Activated CD4-positive, alpha-beta T cell treated with anti-CD3 and anti-CD28 coated beads, Interleukin-2, amount 10 ng/mL, durations not matched to agents 7 days and 5 days (primary cell): ENCODE data around the gene CLRN2. TPM values are rescaled to one million over a fixed set of nuclear protein-coding genes. Genes with fewer than 3 reads are reported as not detected.

Experiments
- CTCF ChIA-PET: fragments of 350-600 bp; sonication (Branson Sonifier 250); formaldehyde crosslinking; loops from one replicate; lab custom pipeline; 2021; ENCODE audit warnings: antibody characterized with exemption; lab: Charles Lee
- POLR2A ChIA-PET: fragments of 350-600 bp; sonication (Branson Sonifier 250); formaldehyde crosslinking; loops from one replicate; lab custom pipeline; 2021; ENCODE audit warnings: antibody characterized with exemption; lab: Charles Lee
- DNase-seq: peaks from one replicate; pipeline ENCODE4 v3.0.0-alpha.2; 2020
- H3K27ac Mint-ChIP-seq: one replicate; pipeline ENCODE4 v1.8.0; 2021; ENCODE audit warnings: mild to moderate bottlenecking, moderate library complexity, mixed read lengths
- H3K27me3 Mint-ChIP-seq: one replicate; pipeline ENCODE4 v1.8.0; 2021; ENCODE audit warnings: mixed read lengths
- H3K36me3 Mint-ChIP-seq: one replicate; pipeline ENCODE4 v1.8.0; 2021; ENCODE audit warnings: low read depth, mixed read lengths
- H3K4me1 Mint-ChIP-seq: one replicate; pipeline ENCODE4 v1.8.0; 2021; ENCODE audit warnings: mixed read lengths
- H3K4me3 Mint-ChIP-seq: one replicate; pipeline ENCODE4 v1.8.0; 2021; ENCODE audit warnings: mild to moderate bottlenecking, moderate library complexity, mixed read lengths
- H3K9me3 Mint-ChIP-seq: one replicate; pipeline ENCODE4 v1.8.0; 2021; ENCODE audit warnings: mixed read lengths
- total RNA-seq, 2 experiments: library from RNA; stranded (reverse); gene quantifications; one replicate each; pipeline ENCODE4 v1.2.3, GENCODE V29; 2021

CLRN2 gene
- total RNA-seq, 2 experiments from 2014 or later, result not detected

- peaks cover 27% of the 10 kb centered on the region for H3K4me1 Mint-ChIP-seq
- peaks cover 10% of the 10 kb centered on the region for H3K27me3 Mint-ChIP-seq
- no peaks in the 10 kb centered on the region for H3K9me3 Mint-ChIP-seq
- ChIA-PET CTCF (interaction anchor here (0.8 to 1.5 kb wide), 3 partner anchors 8 to 1220 kb away, joined by 3 read pairs; no protein-coding TSS in a partner anchor), POLR2A (no interaction called here)
- H3K27ac Mint-ChIP-seq, result peak within 1 kb of the TSS; percentile 93
- peak within 1 kb of the TSS; percentile 90 for H3K4me3 Mint-ChIP-seq
- peak; percentile 75 for DNase-seq
- H3K36me3 Mint-ChIP-seq, result peaks cover 8% of the 10 kb centered on the region
Observed at GRCh38 chr4:17511950-17512795, 2.8 kb upstream of the CLRN2 start, which contains the start of gene QDPR. TSS of gene QDPR (minus strand) at chr4:17512090. CDS start at chr4:17512054, 36 bp downstream.

GRCh38 chr4:17512973-17513665 is 1.8 kb upstream of the CLRN2 start:
- CTCF ChIA-PET, result interaction anchor here (0.6 to 1.5 kb wide), 8 partner anchors 9 to 1941 kb away, joined by 3 to 5 read pairs (median 3); no protein-coding TSS in a partner anchor

GRCh38 chr4:17515445-17516407 is 761 bp downstream of the CLRN2 start:
- Mint-ChIP-seq H3K4me3 (no peak overlapping the region), H3K4me1 (peaks cover 14% of the 10 kb centered on the region), H3K27me3 (peaks cover 18% of the 10 kb centered on the region), H3K27ac (no peak overlapping the region), H3K9me3 (no peaks in the 10 kb centered on the region), H3K36me3 (no peaks in the 10 kb centered on the region)
- DNase-seq, result no peak
- ChIA-PET POLR2A (no interaction called here), CTCF (no interaction called here)

More at GRCh38 chr4:17512973-17513665, 1.8 kb upstream of the CLRN2 start:
- no peak for DNase-seq
- Mint-ChIP-seq H3K4me1 (peaks cover 27% of the 10 kb centered on the region), H3K27me3 (peaks cover 10% of the 10 kb centered on the region), H3K27ac (no peak overlapping the region), H3K9me3 (no peaks in the 10 kb centered on the region), H3K36me3 (peaks cover 6% of the 10 kb centered on the region), H3K4me3 (peak overlapping the region; percentile 90)
- POLR2A ChIA-PET, result no interaction called here

- ChIA-PET POLR2A (no interaction called here), CTCF (interaction anchor here (1.1 kb wide), 1 partner anchor 32 kb away, joined by 5 read pairs; no protein-coding TSS in a partner anchor)
- no peak overlapping the region for H3K4me3 Mint-ChIP-seq
- H3K27ac Mint-ChIP-seq, result no peak overlapping the region
- H3K4me1 Mint-ChIP-seq, result peaks cover 9% of the 10 kb centered on the region
- H3K27me3 Mint-ChIP-seq, result peaks cover 23% of the 10 kb centered on the region
- DNase-seq, result no peak
- no peaks in the 10 kb centered on the region for H3K9me3 Mint-ChIP-seq
- no peaks in the 10 kb centered on the region for H3K36me3 Mint-ChIP-seq
Observed at GRCh38 chr4:17516980-17517379, 2.0 kb downstream of the CLRN2 start.

GRCh38 chr4:17517664-17518063 is 2.7 kb downstream of the CLRN2 start:
- peaks cover 23% of the 10 kb centered on the region for H3K27me3 Mint-ChIP-seq
- H3K36me3 Mint-ChIP-seq, result no peaks in the 10 kb centered on the region
- CTCF ChIA-PET, result interaction anchor here (1.1 kb wide), 1 partner anchor 31 kb away, joined by 5 read pairs; no protein-coding TSS in a partner anchor
- no peak overlapping the region for H3K27ac Mint-ChIP-seq
- H3K4me1 Mint-ChIP-seq, result peaks cover 4% of the 10 kb centered on the region
- no peak overlapping the region for H3K4me3 Mint-ChIP-seq
- no peak for DNase-seq
- H3K9me3 Mint-ChIP-seq, result no peaks in the 10 kb centered on the region
- POLR2A ChIA-PET, result no interaction called here

GRCh38 chr4:17521595-17521994 is 6.6 kb downstream of the CLRN2 start:
- DNase-seq, result no peak
- H3K27ac Mint-ChIP-seq, result no peak overlapping the region
- H3K4me1 Mint-ChIP-seq, result no peaks in the 10 kb centered on the region
- no peak overlapping the region for H3K4me3 Mint-ChIP-seq
- no peaks in the 10 kb centered on the region for H3K9me3 Mint-ChIP-seq
- ChIA-PET POLR2A (no interaction called here), CTCF (no interaction called here)
- peaks cover 28% of the 10 kb centered on the region for H3K27me3 Mint-ChIP-seq
- no peaks in the 10 kb centered on the region for H3K36me3 Mint-ChIP-seq

- Mint-ChIP-seq H3K36me3 (no peaks in the 10 kb centered on the region), H3K27me3 (peaks cover 24% of the 10 kb centered on the region), H3K4me1 (no peaks in the 10 kb centered on the region), H3K4me3 (no peak overlapping the region), H3K27ac (no peak overlapping the region), H3K9me3 (no peaks in the 10 kb centered on the region)
- CTCF ChIA-PET, result no interaction called here
- no peak for DNase-seq
- POLR2A ChIA-PET, result no interaction called here
Observed at GRCh38 chr4:17523662-17524061, 8.7 kb downstream of the CLRN2 start.

GRCh38 chr4:17526695-17527477 is 11.9 kb downstream of the CLRN2 start:
- CTCF ChIA-PET, result no interaction called here
- H3K36me3 Mint-ChIP-seq, result no peaks in the 10 kb centered on the region
- no peak overlapping the region for H3K4me3 Mint-ChIP-seq
- no peaks in the 10 kb centered on the region for H3K9me3 Mint-ChIP-seq
- DNase-seq, result no peak
- H3K27ac Mint-ChIP-seq, result no peak overlapping the region
- H3K4me1 Mint-ChIP-seq, result no peaks in the 10 kb centered on the region
- POLR2A ChIA-PET, result no interaction called here
- H3K27me3 Mint-ChIP-seq, result peaks cover 18% of the 10 kb centered on the region

- Mint-ChIP-seq H3K9me3 (no peaks in the 10 kb centered on the region), H3K4me1 (no peaks in the 10 kb centered on the region), H3K4me3 (no peak overlapping the region), H3K36me3 (no peaks in the 10 kb centered on the region), H3K27me3 (peaks cover 21% of the 10 kb centered on the region), H3K27ac (no peak overlapping the region)
- no peak for DNase-seq
- CTCF ChIA-PET, result interaction anchor here (1.4 kb wide), 1 partner anchor 12 kb away, joined by 3 read pairs; no protein-coding TSS in a partner anchor
- POLR2A ChIA-PET, result no interaction called here
Observed at GRCh38 chr4:17528551-17529165, 13.7 kb downstream of the CLRN2 start.

GRCh38 chr4:17531538-17532285 is 16.7 kb downstream of the CLRN2 start:
- Mint-ChIP-seq H3K27me3 (peaks cover 18% of the 10 kb centered on the region), H3K4me1 (peaks cover 4% of the 10 kb centered on the region), H3K4me3 (no peak overlapping the region), H3K27ac (no peak overlapping the region), H3K36me3 (no peaks in the 10 kb centered on the region), H3K9me3 (no peaks in the 10 kb centered on the region)
- ChIA-PET POLR2A (no interaction called here), CTCF (interaction anchor here (0.6 to 1.2 kb wide), 3 partner anchors 17 to 205 kb away, joined by 3 to 6 read pairs (median 3); no protein-coding TSS in a partner anchor)
- DNase-seq, result no peak

GRCh38 chr4:17534705-17535104 is 19.7 kb downstream of the CLRN2 start:
- DNase-seq, result no peak
- CTCF ChIA-PET, result no interaction called here

More at GRCh38 chr4:17534705-17535104, 19.7 kb downstream of the CLRN2 start:
- Mint-ChIP-seq H3K4me1 (peaks cover 4% of the 10 kb centered on the region), H3K9me3 (no peaks in the 10 kb centered on the region), H3K4me3 (no peak overlapping the region), H3K27me3 (peaks cover 14% of the 10 kb centered on the region), H3K36me3 (no peaks in the 10 kb centered on the region), H3K27ac (no peak overlapping the region)
- POLR2A ChIA-PET, result interaction anchor here (0.6 kb wide), 2 partner anchors 72 to 256 kb away, joined by 3 to 5 read pairs; no protein-coding TSS in a partner anchor
